Putamen (tissue), 1 donor: Measurements from ENCODE around the gene PDE9A.

ENCODE experiments used
- DNase-seq: peaks from one replicate; pipeline ENCODE4 v3.0.0-alpha.2; 2016; ENCODE audit warnings: low spot score

Gene PDE9A

DNA sequence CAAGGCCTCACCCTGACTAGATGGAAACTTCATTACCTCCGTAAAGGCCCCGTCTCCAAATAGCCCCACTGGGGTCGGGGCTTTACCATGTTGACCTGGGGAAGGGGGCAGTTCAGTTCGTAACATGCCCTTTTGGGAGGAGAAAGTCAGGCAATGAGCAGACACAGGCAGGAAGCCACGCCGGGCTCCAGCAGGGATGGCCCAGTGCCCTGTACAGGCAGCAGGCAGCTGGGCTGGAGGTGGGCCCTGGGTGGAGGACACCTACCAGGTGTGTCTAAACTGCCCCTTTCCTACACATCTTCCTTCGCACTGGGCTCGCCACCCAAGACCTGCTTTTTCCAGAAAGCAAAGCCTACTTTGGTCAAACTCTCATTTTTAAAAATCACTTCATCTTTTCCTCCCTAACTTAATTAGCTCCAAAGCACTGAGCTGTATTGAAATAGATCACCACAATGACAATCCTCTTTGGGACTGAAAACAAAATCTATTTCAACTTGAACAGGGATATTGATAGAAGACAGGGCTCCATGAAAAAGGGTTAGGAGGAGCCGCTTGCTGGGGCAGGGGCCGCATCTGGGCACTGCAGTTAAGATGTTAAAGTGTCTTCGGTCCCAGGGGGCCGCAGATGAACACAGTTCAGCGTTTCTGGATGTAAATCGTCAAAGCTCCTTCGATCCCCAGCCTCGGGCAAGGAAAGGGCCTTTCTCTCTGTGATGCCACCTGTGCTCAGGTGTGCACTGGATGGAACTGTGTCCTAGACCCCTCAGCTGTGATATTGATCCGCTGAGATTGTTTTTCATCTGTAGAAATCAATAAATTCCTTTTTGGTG, 104.6 kb downstream of the PDE9A start:
- DNase-seq = no peak

DNA sequence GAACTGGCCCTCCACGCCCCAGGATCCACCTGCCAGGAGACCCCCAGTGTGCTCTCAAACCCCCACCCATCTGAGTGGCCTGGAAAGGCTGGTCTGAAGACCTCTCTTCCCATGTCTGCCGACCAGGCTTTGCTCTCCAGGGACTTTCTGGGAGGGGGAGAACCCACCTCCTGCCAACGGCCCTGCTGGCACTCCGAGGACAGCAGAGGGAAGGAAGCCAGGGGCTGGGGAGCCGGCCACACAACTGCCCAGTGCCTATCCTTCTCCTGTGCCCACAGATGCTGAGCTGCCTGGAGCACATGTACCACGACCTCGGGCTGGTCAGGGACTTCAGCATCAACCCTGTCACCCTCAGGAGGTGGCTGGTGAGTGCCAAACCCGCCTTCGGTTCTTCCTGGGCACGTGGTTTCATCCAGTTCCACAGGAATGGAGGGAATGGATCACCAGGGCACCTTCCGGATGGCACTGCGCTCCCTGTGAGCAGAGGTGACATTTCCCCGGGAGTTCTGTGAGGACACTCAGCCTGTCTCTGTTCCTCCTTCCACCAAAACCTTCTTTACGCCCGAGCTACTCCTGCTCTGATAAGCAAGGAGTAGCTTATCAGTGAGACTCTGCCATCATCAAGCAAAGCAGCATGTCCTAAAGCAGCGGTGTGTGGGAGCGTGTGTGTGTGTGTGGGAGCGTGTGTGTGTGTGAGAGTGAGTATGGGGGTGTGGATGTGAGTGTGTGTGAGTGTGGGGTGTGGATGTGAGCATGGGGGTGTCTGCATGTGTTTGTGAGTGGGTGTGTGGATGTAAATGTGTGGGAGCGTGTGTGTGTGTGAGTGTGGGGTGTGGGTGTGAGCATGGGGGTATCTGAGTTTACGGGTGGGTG, 105.5 kb downstream of the PDE9A start:
- DNase-seq = no peak

DNA sequence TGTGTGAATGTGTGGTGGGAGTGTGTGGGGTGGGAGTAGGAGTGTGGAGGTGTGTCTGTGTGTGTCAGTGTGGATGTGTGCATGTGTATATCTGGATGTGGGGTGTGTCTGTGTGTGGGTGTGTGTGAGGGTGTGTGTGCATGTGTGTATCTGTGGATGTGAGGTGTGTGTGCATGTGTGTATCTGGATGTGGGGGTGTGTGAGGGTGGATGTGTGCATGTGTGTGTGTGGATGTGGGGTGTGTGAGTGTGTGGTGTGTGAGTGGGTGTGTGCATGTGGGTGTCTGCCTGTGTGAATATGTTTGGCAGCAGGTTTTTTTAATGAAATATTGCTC, 106.1 kb downstream of the PDE9A start:
- no peak for DNase-seq

DNA sequence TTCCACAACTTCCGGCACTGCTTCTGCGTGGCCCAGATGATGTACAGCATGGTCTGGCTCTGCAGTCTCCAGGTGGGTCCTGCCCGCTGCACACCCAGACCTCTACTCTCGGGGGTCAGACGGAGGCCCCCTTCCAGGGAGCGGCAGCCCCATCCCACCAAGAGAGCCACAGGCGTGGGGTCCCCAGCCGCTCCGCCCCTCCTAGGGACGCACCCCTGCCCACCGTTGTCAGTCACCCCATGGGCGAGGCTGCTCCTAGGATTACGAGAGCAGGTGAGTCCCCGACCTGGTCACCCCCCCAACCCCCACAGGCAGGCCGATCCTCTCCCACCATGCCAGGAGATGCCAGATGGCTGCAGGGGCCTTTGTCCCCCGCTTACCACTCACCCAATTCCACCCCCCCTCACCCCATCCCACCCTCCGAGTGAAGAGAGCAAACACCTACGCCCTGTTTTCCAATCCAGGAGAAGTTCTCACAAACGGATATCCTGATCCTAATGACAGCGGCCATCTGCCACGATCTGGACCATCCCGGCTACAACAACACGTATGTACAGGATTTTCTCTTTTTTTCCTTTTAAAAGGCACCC, 107.0 kb downstream of the PDE9A start:
- no peak for DNase-seq

- DNase-seq = no peak
Observed at GRCh38 chr21:42760951-42761751, 107.7 kb downstream of the PDE9A start.

DNA sequence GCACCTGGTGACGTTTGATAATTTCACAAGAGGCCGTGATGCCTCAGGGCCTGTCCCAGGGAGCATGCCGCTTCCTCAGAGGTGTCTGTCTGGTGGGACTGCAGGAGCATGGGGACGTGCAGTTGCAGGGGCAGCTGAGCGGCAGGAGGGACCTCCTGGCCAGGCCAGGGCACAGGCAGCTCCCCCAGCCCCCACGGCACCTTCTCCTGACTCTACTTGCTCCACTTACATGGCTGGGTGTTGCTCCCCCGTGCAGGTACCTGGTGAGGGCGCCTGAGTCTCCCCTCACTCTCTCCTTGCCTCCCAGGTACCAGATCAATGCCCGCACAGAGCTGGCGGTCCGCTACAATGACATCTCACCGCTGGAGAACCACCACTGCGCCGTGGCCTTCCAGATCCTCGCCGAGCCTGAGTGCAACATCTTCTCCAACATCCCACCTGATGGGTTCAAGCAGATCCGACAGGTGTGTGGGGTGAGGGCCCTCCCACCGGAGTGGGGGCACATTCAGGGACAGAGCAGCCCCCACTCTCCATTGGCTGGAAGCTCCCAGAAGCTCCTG, 108.4 kb downstream of the PDE9A start:
- DNase-seq = no peak

DNA sequence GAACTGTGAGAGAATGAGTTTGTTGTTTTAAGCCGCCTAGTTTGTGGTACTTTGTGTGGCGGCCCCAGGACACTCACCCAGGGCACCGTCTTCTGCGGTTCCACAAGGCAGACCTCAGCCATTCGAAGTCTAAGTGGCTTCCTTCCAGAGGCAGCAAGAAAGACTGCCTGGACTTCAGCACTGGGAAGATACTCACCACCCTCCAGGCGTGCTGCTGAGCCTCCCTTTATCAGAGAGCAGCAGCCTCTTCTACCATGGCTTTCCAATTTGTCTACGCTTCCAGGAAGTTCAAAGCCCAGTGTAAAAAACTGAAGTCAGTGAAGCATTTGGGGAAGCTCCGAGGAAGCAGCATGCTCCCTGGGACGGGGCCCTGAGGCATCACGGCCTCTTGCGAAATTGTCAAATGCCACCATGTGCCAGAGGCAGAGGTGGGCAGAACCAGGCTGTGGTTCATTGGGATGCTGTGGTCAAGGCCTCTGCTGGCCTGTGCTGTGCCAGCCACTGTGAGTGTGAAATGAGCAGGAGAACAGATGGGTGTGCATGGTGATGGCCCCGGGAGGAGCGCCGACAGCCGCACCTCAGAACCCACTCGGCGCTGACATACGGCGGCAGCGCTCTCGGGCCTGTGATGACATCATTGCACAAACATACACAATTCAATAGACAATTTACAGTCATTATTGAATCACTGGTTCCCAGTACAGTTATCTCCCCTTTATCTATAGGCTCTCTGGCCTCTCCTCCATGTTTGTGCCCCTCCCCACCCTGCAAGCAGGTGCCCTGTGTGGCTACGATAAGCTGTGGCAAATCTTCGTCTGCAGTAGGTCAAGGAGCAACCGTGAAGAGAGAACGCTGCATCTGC, 110.4 kb downstream of the PDE9A start:
- no peak for DNase-seq

DNA sequence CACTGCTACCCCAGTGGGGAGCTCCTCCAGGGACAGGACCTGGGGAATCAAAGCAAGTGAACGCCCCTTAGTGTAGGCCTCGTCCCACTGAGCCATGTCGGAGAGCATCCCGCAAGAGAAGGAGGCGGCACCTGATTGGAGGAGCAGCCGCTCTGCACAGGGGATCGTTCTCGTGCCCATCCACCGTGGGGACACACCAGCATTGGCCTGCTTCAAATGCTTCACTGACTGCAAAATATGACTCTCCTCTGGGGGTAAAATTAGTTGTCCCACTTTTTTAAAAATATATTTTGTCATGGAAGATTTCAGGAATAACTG, 111.0 kb downstream of the PDE9A start:
- no peak for DNase-seq

- DNase-seq = no peak
Observed at GRCh38 chr21:42764883-42765282, 111.5 kb downstream of the PDE9A start.

- no peak for DNase-seq
Observed at GRCh38 chr21:42765656-42766055, 112.2 kb downstream of the PDE9A start.

- DNase-seq = no peak
Observed at GRCh38 chr21:42766739-42767560, 113.5 kb downstream of the PDE9A start.

- no peak for DNase-seq
Observed at GRCh38 chr21:42767561-42767835, 114.1 kb downstream of the PDE9A start.

GRCh38 chr21:42768324-42769121, 115.1 kb downstream of the PDE9A start:
- no peak for DNase-seq

DNA sequence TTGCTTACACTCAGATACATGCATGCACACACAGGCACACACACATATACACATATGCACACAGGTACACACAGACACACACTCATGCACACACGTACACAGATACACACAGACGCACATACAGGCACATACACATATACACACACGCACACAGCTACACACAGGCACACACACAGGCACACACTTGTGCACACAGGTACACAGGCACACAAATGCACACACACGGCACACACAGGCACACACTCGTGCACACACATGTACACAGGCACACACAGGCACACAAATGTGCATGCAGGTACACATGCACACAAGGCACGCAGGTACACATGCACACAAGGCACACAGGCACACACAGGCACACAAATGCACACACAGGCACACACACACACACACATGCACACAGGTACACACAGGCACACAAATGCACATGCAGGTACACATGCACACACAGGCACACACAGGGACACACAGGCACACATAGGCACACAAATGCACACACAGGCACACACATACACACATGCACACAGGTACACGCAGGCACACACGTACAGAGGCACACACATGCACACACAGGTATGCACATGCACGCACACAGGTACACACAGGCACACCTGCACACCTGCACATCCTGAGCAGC, 115.9 kb downstream of the PDE9A start:
- DNase-seq = no peak

- no peak for DNase-seq
Observed at GRCh38 chr21:42769820-42770716, 116.6 kb downstream of the PDE9A start.

DNA sequence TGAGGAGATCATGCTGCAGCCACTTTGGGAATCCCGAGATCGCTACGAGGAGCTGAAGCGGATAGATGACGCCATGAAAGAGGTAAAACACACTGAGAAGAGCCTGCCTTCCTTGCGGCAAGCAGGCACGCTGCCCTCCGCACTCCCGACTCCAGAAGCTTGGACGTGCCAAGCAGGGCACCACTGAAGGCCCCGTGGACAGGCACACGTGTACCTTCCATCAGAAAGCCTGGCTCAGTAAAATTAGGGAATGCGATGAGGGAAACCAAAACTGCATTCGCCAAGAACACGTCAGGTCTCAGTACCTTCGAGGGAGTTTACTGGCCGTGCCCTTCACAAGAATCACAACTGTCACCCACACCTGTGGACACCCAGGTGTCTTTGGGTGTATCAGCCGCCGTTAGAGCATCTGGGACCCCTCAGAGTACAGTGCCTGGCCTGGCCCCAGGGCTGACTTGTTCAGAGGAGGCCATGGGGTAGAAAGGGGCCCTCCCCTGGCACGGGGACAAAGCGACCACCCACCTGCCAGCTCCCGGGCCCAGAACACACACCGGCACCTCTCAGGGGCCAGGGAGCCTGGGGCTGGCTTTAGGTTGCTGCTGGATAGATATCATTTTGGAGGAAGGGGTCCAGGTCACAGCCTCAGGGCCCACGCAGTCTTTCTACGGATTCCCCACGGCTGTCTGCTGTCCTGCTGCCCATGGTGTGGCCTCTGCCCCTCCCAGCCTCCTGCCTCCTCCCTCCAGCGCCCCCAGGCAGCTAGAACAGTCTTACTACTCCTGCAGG, 117.5 kb downstream of the PDE9A start:
- DNase-seq = no peak

GRCh38 chr21:42771503-42771805, 118.0 kb downstream of the PDE9A start:
- DNase-seq = no peak
